Measurements from ENCODE around the gene RPIA. TPM values are rescaled to one million over a fixed set of nuclear protein-coding genes. Genes with fewer than 3 reads are reported as not detected.

RPIA gene
- total RNA-seq, 1 donor from 2014 or later = 18.0 TPM

GRCh38 chr2:88709181-88709631, 17.7 kb downstream of the RPIA start:
- Histone ChIP-seq H3K4me3 (peak overlapping the region; percentile 10), H3K27me3 (ENCODE audit: low read depth) (no peaks in the 10 kb centered on the region), H3K36me3 (peaks cover 11% of the 10 kb centered on the region), H3K4me1 (peaks cover 35% of the 10 kb centered on the region), H3K27ac (replicated peaks) (peak overlapping the region; percentile 76), H3K9me3 (replicated peaks) (no peaks in the 10 kb centered on the region)
- DNase-seq = no peak
- TF ChIP-seq CTCF (IDR thresholded peaks at IDR 0.05; ENCODE audit: borderline replicate concordance) = no peak
- intact Hi-C loops (cut with micrococcal nuclease) = no loop called here

GRCh38 chr2:88711289-88711688, 19.8 kb downstream of the RPIA start:
- no peak overlapping the region for H3K4me3 ChIP-seq
- no peak overlapping the region for H3K27ac ChIP-seq (replicated peaks)
- intact Hi-C loops (cut with micrococcal nuclease) = no loop called here
- no peaks in the 10 kb centered on the region for H3K27me3 ChIP-seq (ENCODE audit: low read depth)
- DNase-seq = no peak
- no peaks in the 10 kb centered on the region for H3K36me3 ChIP-seq
- no peaks in the 10 kb centered on the region for H3K9me3 ChIP-seq (replicated peaks)
- no peak for TF ChIP-seq CTCF (IDR thresholded peaks at IDR 0.05; ENCODE audit: borderline replicate concordance)
- H3K4me1 ChIP-seq = peaks cover 53% of the 10 kb centered on the region

- intact Hi-C loops (cut with micrococcal nuclease) = no loop called here
- Histone ChIP-seq H3K4me3 (no peak overlapping the region), H3K36me3 (no peaks in the 10 kb centered on the region), H3K27me3 (ENCODE audit: low read depth) (no peaks in the 10 kb centered on the region), H3K9me3 (replicated peaks) (no peaks in the 10 kb centered on the region), H3K4me1 (peaks cover 53% of the 10 kb centered on the region), H3K27ac (replicated peaks) (no peak overlapping the region)
- DNase-seq = no peak
- no peak for TF ChIP-seq CTCF (IDR thresholded peaks at IDR 0.05; ENCODE audit: borderline replicate concordance)
Measured at GRCh38 chr2:88711897-88712296, 20.4 kb downstream of the RPIA start.

- Histone ChIP-seq H3K4me1 (peaks cover 43% of the 10 kb centered on the region), H3K4me3 (no peak overlapping the region), H3K9me3 (replicated peaks) (no peaks in the 10 kb centered on the region), H3K36me3 (no peaks in the 10 kb centered on the region), H3K27ac (replicated peaks) (peak overlapping the region; percentile 49), H3K27me3 (ENCODE audit: low read depth) (no peaks in the 10 kb centered on the region)
- no peak for TF ChIP-seq CTCF (IDR thresholded peaks at IDR 0.05; ENCODE audit: borderline replicate concordance)
- DNase-seq = no peak
- intact Hi-C loops (cut with micrococcal nuclease) = no loop called here
Measured at GRCh38 chr2:88713408-88713807, 21.9 kb downstream of the RPIA start.

DNA sequence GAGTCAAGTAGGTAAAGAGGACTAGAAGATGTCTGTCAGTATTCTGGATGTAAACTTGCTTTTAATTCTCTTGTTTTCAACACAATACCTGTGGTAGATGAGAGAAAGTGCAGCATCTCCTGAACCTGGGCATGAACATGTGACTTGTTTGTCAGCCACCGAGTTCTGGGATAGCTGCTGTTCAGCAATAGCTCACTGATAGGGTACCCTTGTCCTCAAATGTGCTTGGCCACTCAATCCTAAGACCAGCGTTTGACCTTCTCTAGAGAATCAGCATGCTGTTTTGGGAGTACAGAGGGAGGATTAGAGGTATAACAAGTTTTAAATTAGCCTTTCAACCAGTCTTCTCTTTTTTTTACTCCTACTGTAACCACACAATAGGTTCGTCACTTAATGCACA, 23.2 kb downstream of the RPIA start:
- Histone ChIP-seq H3K27me3 (ENCODE audit: low read depth) (no peaks in the 10 kb centered on the region), H3K36me3 (no peaks in the 10 kb centered on the region), H3K4me3 (no peak overlapping the region), H3K9me3 (replicated peaks) (no peaks in the 10 kb centered on the region), H3K4me1 (peaks cover 30% of the 10 kb centered on the region), H3K27ac (replicated peaks) (no peak overlapping the region)
- intact Hi-C loops (cut with micrococcal nuclease) = no loop called here
- TF ChIP-seq CTCF (IDR thresholded peaks at IDR 0.05; ENCODE audit: borderline replicate concordance) = no peak
- no peak for DNase-seq

GRCh38 chr2:88720399-88720798, 28.9 kb downstream of the RPIA start:
- Histone ChIP-seq H3K4me3 (no peak overlapping the region), H3K36me3 (no peaks in the 10 kb centered on the region), H3K27me3 (ENCODE audit: low read depth) (no peaks in the 10 kb centered on the region), H3K27ac (replicated peaks) (no peak overlapping the region), H3K4me1 (peaks cover 5% of the 10 kb centered on the region), H3K9me3 (replicated peaks) (no peaks in the 10 kb centered on the region)
- intact Hi-C loops (cut with micrococcal nuclease) = no loop called here
- no peak for DNase-seq
- no peak for TF ChIP-seq CTCF (IDR thresholded peaks at IDR 0.05; ENCODE audit: borderline replicate concordance)

Measured in left ventricle myocardium inferior (tissue), 1 donor.